Measurements from ENCODE around the gene SLC4A5. TPM values are rescaled to one million over a fixed set of nuclear protein-coding genes. Genes with fewer than 3 reads are reported as not detected.
A peak's percentile ranks its signal among the peaks of the same experiment; 100 is the strongest.

The SLC4A5 gene
- total RNA-seq, 1 donor from 2014 or later: 4.1 TPM

DNA sequence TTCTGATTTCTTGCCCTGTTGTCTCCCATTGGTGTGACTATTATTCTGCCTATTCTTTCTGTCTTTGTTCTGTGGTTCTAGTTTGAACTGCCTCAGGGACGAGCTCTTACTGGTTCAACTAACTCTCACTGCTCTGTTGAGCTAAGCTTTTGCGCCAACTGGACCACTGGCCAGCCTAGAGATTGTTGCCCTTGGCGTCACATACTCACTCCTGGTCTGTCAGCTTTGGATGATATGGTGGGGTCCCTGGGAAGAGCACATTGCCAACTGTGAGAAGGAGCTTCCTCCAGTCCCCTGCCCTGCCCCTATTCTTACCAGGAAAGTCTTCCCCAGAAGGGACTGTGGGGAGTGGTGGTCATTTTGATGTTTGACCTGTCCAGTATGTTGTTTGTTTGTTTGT is 138.8 kb downstream of the SLC4A5 start:
- Mint-ChIP-seq H3K4me1 (ENCODE audit: low read depth) (peaks cover 10% of the 10 kb centered on the region), H3K9me3 (ENCODE audit: low read depth) (no peaks in the 10 kb centered on the region), H3K27ac (peak overlapping the region; percentile 18), H3K36me3 (ENCODE audit: insufficient read depth) (peaks cover 4% of the 10 kb centered on the region), H3K27me3 (no peaks in the 10 kb centered on the region), H3K4me3 (ENCODE audit: low read depth) (no peak overlapping the region)
- TF ChIP-seq CTCF (IDR thresholded peaks at IDR 0.05; ENCODE audit: unreplicated experiment): no peak
- no peak for DNase-seq (ENCODE audit: low spot score, unreplicated experiment)

DNA sequence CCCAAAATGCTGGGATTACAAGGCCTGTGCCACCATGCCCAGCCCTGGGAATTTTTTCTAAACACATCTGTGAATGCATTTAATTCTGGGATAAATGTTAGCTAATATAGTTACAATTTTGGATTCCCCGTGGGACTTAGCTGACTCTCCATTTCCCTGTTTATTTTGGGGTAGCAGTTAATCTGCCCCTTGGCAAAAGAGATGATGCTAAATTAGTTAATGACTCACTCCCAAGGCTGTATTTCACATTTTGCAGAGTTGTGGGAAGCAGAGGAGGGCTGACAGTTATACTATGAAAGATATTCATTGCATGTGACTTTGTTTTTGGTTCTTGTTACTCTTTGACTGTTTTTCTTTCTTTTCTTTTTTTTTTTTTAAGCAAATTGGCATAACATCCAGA is 141.6 kb downstream of the SLC4A5 start:
- H3K27me3 Mint-ChIP-seq: peaks cover 13% of the 10 kb centered on the region
- H3K27ac Mint-ChIP-seq: no peak overlapping the region
- peaks cover 14% of the 10 kb centered on the region for H3K4me1 Mint-ChIP-seq (ENCODE audit: low read depth)
- DNase-seq (ENCODE audit: low spot score, unreplicated experiment): no peak
- TF ChIP-seq CTCF (IDR thresholded peaks at IDR 0.05; ENCODE audit: unreplicated experiment): no peak
- H3K9me3 Mint-ChIP-seq (ENCODE audit: low read depth): peaks cover 6% of the 10 kb centered on the region
- H3K36me3 Mint-ChIP-seq (ENCODE audit: insufficient read depth): no peaks in the 10 kb centered on the region
- H3K4me3 Mint-ChIP-seq (ENCODE audit: low read depth): no peak overlapping the region

- no peak for DNase-seq (ENCODE audit: low spot score, unreplicated experiment)
- peaks cover 14% of the 10 kb centered on the region for H3K4me1 Mint-ChIP-seq (ENCODE audit: low read depth)
- TF ChIP-seq CTCF (IDR thresholded peaks at IDR 0.05; ENCODE audit: unreplicated experiment): no peak
Observed at GRCh38 chr2:74201196-74201595, 142.0 kb downstream of the SLC4A5 start.

GRCh38 chr2:74199871-74200305 is 143.3 kb downstream of the SLC4A5 start:
- H3K4me3 Mint-ChIP-seq (ENCODE audit: low read depth): peak overlapping the region; percentile 93
- H3K27me3 Mint-ChIP-seq: peaks cover 13% of the 10 kb centered on the region
- no peak for DNase-seq (ENCODE audit: low spot score, unreplicated experiment)
- peak overlapping the region; percentile 96 for H3K27ac Mint-ChIP-seq
- H3K4me1 Mint-ChIP-seq (ENCODE audit: low read depth): peaks cover 14% of the 10 kb centered on the region
- TF ChIP-seq CTCF (IDR thresholded peaks at IDR 0.05; ENCODE audit: unreplicated experiment): no peak
- no peaks in the 10 kb centered on the region for H3K36me3 Mint-ChIP-seq (ENCODE audit: insufficient read depth)
- peaks cover 6% of the 10 kb centered on the region for H3K9me3 Mint-ChIP-seq (ENCODE audit: low read depth)

More at GRCh38 chr2:74201196-74201595, 142.0 kb downstream of the SLC4A5 start:
- Mint-ChIP-seq H3K4me3 (ENCODE audit: low read depth) (no peak overlapping the region), H3K36me3 (ENCODE audit: insufficient read depth) (no peaks in the 10 kb centered on the region), H3K27me3 (peaks cover 13% of the 10 kb centered on the region), H3K27ac (no peak overlapping the region), H3K9me3 (ENCODE audit: low read depth) (peaks cover 6% of the 10 kb centered on the region)

DNA sequence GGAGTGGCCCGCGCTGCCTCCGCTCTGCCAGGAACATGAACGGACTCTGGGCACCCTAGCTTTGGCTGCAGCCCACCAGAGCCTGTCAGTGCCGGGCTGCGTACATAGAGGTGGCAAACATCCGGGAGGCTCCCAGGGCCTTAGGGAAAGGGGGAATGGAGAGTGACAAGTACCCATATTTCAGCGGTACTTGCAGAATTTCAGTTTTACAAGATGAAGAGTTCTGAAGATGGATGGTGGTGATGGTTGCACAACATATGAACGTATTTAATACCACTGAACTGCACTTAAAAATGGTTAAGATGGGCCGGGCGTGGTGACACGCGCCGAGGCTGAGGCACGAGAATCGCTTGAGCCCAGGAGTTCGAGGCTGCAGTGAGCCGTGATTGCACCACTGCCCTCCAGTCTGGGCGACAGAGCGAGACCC is 143.9 kb downstream of the SLC4A5 start:
- TF ChIP-seq CTCF (IDR thresholded peaks at IDR 0.05; ENCODE audit: unreplicated experiment): no peak
- Mint-ChIP-seq H3K27me3 (peaks cover 13% of the 10 kb centered on the region), H3K4me1 (ENCODE audit: low read depth) (peaks cover 14% of the 10 kb centered on the region), H3K4me3 (ENCODE audit: low read depth) (peak overlapping the region; percentile 93), H3K9me3 (ENCODE audit: low read depth) (peaks cover 6% of the 10 kb centered on the region), H3K27ac (peak overlapping the region; percentile 96), H3K36me3 (ENCODE audit: insufficient read depth) (no peaks in the 10 kb centered on the region)
- no peak for DNase-seq (ENCODE audit: low spot score, unreplicated experiment)
